HEK293 (cell line): ENCODE measurements around the gene PAF1.

Source experiments
- CTCF ChIP-seq: fragments of 450-650 bp; formaldehyde crosslinking; IDR thresholded peaks from 2 replicates; pipeline ENCODE4 v1.5.1; 2016; ENCODE audit warnings: missing biosample characterization, missing genetic modification characterization
- HOXC10 ChIP-seq: sonication (generic); formaldehyde crosslinking; IDR thresholded peaks from 2 replicates; pipeline ENCODE4 v1.8.1; 2023; ENCODE audit warnings: mild to moderate bottlenecking, missing genetic modification reagents
- PRDM10 ChIP-seq: fragments of 450-650 bp; formaldehyde crosslinking; IDR thresholded peaks from 2 replicates; pipeline ENCODE4 v1.5.1; 2016; ENCODE audit warnings: missing biosample characterization, missing genetic modification characterization
- ZBTB10 ChIP-seq: fragments of 450-650 bp; formaldehyde crosslinking; IDR thresholded peaks from 2 replicates; pipeline ENCODE4 v1.5.1; 2016; ENCODE audit warnings: missing biosample characterization, missing genetic modification characterization
- ZBTB20 ChIP-seq: fragments of 450-650 bp; formaldehyde crosslinking; IDR thresholded peaks from 2 replicates; pipeline ENCODE4 v1.5.1; 2016; ENCODE audit warnings: missing biosample characterization, missing genetic modification characterization
- ZSCAN18 ChIP-seq: fragments of 450-650 bp; formaldehyde crosslinking; IDR thresholded peaks from 2 replicates; pipeline ENCODE4 v1.5.1; 2016; ENCODE audit warnings: missing biosample characterization, missing genetic modification characterization

- peak; percentile 17; the same call in 1 of the 2 replicates for TF ChIP-seq PRDM10
- TF ChIP-seq HOXC10 (CRISPR knock-in tag), result no peak
- TF ChIP-seq CTCF (tag by site-specific recombination), result no peak
- TF ChIP-seq ZSCAN18 (tag by site-specific recombination), result no peak
- TF ChIP-seq ZBTB10 (tag by site-specific recombination), result 0 out of 2 replicates have a peak, but pooled peaks have one; percentile 26
- TF ChIP-seq ZBTB20, result no peak
Observed at GRCh38 chr19:39384839-39385568, 5.9 kb downstream of the PAF1 start.
